HCT116 (cell line): ENCODE measurements around the gene RFX2. TPM values are rescaled to one million over a fixed set of nuclear protein-coding genes. Genes with fewer than 3 reads are reported as not detected.

Experiments used
- ATAC-seq: fragments of 200-7000 bp; cut with Tn5 transposase; 2 replicates; pipeline ENCODE4 v1.9.1; 2020; ENCODE audit warnings: mild to moderate bottlenecking, moderate library complexity
- BruUV-seq: library from RNA; stranded (reverse); fragments of 400-500 nt; replicated peaks from 2 replicates; lab custom pipeline; 2021; lab: Mats Ljungman, UMichigan
- CTCF ChIA-PET: fragments of 300-600 bp; sonication (Branson Sonifier 250); formaldehyde crosslinking; loops from one replicate; lab custom pipeline; 2021; ENCODE audit warnings: antibody characterized with exemption; lab: Charles Lee
- POLR2A ChIA-PET: fragments of 300-600, 350-600 bp; sonication (Branson Sonifier 250); formaldehyde crosslinking; loops from one replicate; lab custom pipeline; 2021; ENCODE audit warnings: antibody characterized with exemption; lab: Charles Lee
- RAD21 ChIA-PET, 2 experiments: fragments of 300-600 bp; sonication (Branson Sonifier 250); formaldehyde crosslinking; loops; one replicate each; lab custom pipeline; 2023; ENCODE audit warnings: low total read pairs in 2 of 2; ENCODE audit not compliant: uncharacterized antibody in 2 of 2, unreplicated experiment in 2 of 2, low non-redundant PET in 1 of 2; lab: Charles Lee
- DNase-seq: peaks from one replicate; pipeline ENCODE4 v3.0.0-alpha.2; 2010; ENCODE audit warnings: low read depth, low spot score
- H2AFZ ChIP-seq: fragments of 200-600 bp; shearing (Covaris generic), sonication (generic); 2 replicates; pipeline ENCODE4 v1.6.1; 2017; ENCODE audit warnings: low read depth, mixed run types, mixed read lengths, antibody characterized with exemption, low read length; ENCODE audit not compliant: poor library complexity, severe bottlenecking
- H3K27ac ChIP-seq: 2 replicates; pipeline ENCODE4 v1.5.1; 2012; ENCODE audit warnings: low read depth, low read length
- H3K27me3 ChIP-seq: fragments of 200-600 bp; sonication (generic); 2 replicates; pipeline ENCODE4 v1.6.1; 2016; ENCODE audit warnings: mixed run types, low read length, mixed read lengths; ENCODE audit not compliant: insufficient read depth
- H3K36me3 ChIP-seq, 2 experiments: fragments of 200-500 bp in 1 of 2; fragments of 200-600 bp in 1 of 2; sonication (Bioruptor generic) in 1 of 2; sonication (generic) in 1 of 2; 2 replicates each; pipeline versions ENCODE4 v1.5.1 to v1.6.1; 2014 to 2016; ENCODE audit warnings: low read length in 2 of 2, inconsistent platforms in 1 of 2, mixed read lengths in 1 of 2, mixed run types in 1 of 2; ENCODE audit not compliant: insufficient read depth in 2 of 2, control insufficient read depth in 1 of 2
- H3K4me1 ChIP-seq, 2 experiments: fragments of 200-600 bp in 1 of 2; sonication (generic) in 1 of 2; 2 replicates each; pipeline versions ENCODE4 v1.5.1 to v1.6.1; 2012 to 2017; ENCODE audit warnings: low read length in 2 of 2, inconsistent platforms in 1 of 2, mild to moderate bottlenecking in 1 of 2, mixed read lengths in 1 of 2, mixed run types in 1 of 2, moderate library complexity in 1 of 2; ENCODE audit not compliant: insufficient read depth in 2 of 2, control insufficient read depth in 1 of 2
- H3K4me2 ChIP-seq: fragments of 200-600 bp; sonication (generic); 2 replicates; pipeline ENCODE4 v1.6.1; 2017; ENCODE audit warnings: mixed run types, low read length, mixed read lengths
- H3K4me3 ChIP-seq, 2 experiments: fragments of 200-600 bp in 1 of 2; sonication (generic) in 1 of 2; replicated peaks in 1 of 2; 2 replicates each; pipeline ENCODE4 v1.5.1; 2011 to 2016; ENCODE audit warnings: low read length in 2 of 2, control low read depth in 1 of 2, low read depth in 1 of 2, mild to moderate bottlenecking in 1 of 2, mixed read lengths in 1 of 2, mixed run types in 1 of 2
- H3K79me2 ChIP-seq: fragments of 200-600 bp; sonication (generic); 2 replicates; pipeline ENCODE4 v1.6.1; 2017; ENCODE audit warnings: mild to moderate bottlenecking, mixed run types, low read length, moderate library complexity, mixed read lengths; ENCODE audit not compliant: insufficient read depth
- H3K9ac ChIP-seq: fragments of 200-600 bp; sonication (generic); 2 replicates; pipeline ENCODE4 v1.6.1; 2016; ENCODE audit warnings: low read length, mixed read lengths
- H3K9me2 ChIP-seq: fragments of 200-600 bp; sonication (generic), shearing (Covaris generic); 2 replicates; pipeline ENCODE4 v1.6.1; 2017; ENCODE audit warnings: mixed run types, mild to moderate bottlenecking, moderate library complexity; ENCODE audit not compliant: insufficient read depth
- H3K9me3 ChIP-seq, 2 experiments: fragments of 200-500 bp in 1 of 2; fragments of 200-600 bp in 1 of 2; sonication (Bioruptor generic) in 1 of 2; sonication (generic) in 1 of 2; 2 replicates each; pipeline ENCODE4 v1.6.1; 2014 to 2017; ENCODE audit warnings: low read length in 2 of 2, mixed read lengths in 2 of 2, inconsistent platforms in 1 of 2, low read depth in 1 of 2, mild to moderate bottlenecking in 1 of 2, mixed run types in 1 of 2, moderate library complexity in 1 of 2; ENCODE audit not compliant: control insufficient read depth in 1 of 2, insufficient read depth in 1 of 2
- H4K20me1 ChIP-seq: fragments of 200-600 bp; sonication (generic), shearing (Covaris generic); 2 replicates; pipeline ENCODE4 v1.6.1; 2017; ENCODE audit warnings: mixed run types, mild to moderate bottlenecking, moderate library complexity; ENCODE audit not compliant: insufficient read depth
- CTCF ChIP-seq, 3 experiments: fragments of 200-600 bp in 1 of 3; sonication (generic) in 1 of 3; IDR thresholded peaks in 2 of 3; conservative IDR thresholded peaks in 1 of 3; 2 replicates each; pipeline ENCODE4 v1.5.1; 2012 to 2017; ENCODE audit warnings: low read depth in 2 of 3, low read length in 2 of 3, antibody characterized with exemption in 1 of 3, borderline replicate concordance in 1 of 3, control low read depth in 1 of 3, mild to moderate bottlenecking in 1 of 3, mixed read lengths in 1 of 3, mixed run types in 1 of 3, moderate library complexity in 1 of 3; ENCODE audit not compliant: insufficient read depth in 1 of 3
- EGR1 ChIP-seq: IDR thresholded peaks from 2 replicates; pipeline ENCODE4 v1.6.1; 2012; ENCODE audit warnings: low read depth
- ELF1 ChIP-seq: IDR thresholded peaks from 2 replicates; pipeline ENCODE4 v1.6.1; 2012; ENCODE audit warnings: low read depth, borderline replicate concordance
- JUND ChIP-seq: IDR thresholded peaks from 2 replicates; pipeline ENCODE4 v1.6.1; 2012
- MAX ChIP-seq: IDR thresholded peaks from 2 replicates; pipeline ENCODE4 v1.6.1; 2012
- POLR2A ChIP-seq: IDR thresholded peaks from 2 replicates; pipeline ENCODE4 v1.7.0; 2011; ENCODE audit warnings: borderline replicate concordance; ENCODE audit not compliant: insufficient read depth, insufficient read length; ENCODE audit errors: extremely low read depth
- RAD21 ChIP-seq: IDR thresholded peaks from 2 replicates; pipeline ENCODE4 v1.6.1; 2012; ENCODE audit warnings: low read depth, mild to moderate bottlenecking
- SIN3A ChIP-seq: IDR thresholded peaks from 2 replicates; pipeline ENCODE4 v1.6.1; 2012; ENCODE audit warnings: low read depth
- SRF ChIP-seq: IDR thresholded peaks from 2 replicates; pipeline ENCODE4 v1.6.1; 2012; ENCODE audit warnings: low read depth
- YY1 ChIP-seq: IDR thresholded peaks from 2 replicates; pipeline ENCODE4 v1.6.1; 2011; ENCODE audit warnings: low read length, low read depth, moderate library complexity, mild to moderate bottlenecking; ENCODE audit not compliant: insufficient replicate concordance; ENCODE audit errors: extremely low read depth
- intact Hi-C: fragments of 100-400 bp; cut with micrococcal nuclease; formaldehyde crosslinking; loops from 2 replicates; pipeline ENCODE4 v1.10.0; 2022
- total RNA-seq: library from RNA; stranded (reverse); gene quantifications from one replicate; pipeline ENCODE4 v1.2.1, GENCODE V29; 2021; ENCODE audit not compliant: unreplicated experiment

RFX2 gene
- total RNA-seq, 1 experiment from 2014 or later, result 13.7 TPM

- RAD21 ChIA-PET, result no interaction called here
- TF ChIP-seq EGR1, result no peak
- TF ChIP-seq ELF1, result no peak
- TF ChIP-seq SIN3A, result no peak
- TF ChIP-seq RAD21, result no peak
- no peak for TF ChIP-seq POLR2A
- TF ChIP-seq, all 23 proteins: peak for 0
- Histone ChIP-seq H3K79me2 (no peaks in the 10 kb centered on the region), H3K4me2 (no peak overlapping the region), H3K27ac (no peak overlapping the region), H3K36me3 (no peaks in the 10 kb centered on the region), H3K9me3 (no peaks in the 10 kb centered on the region), H3K9me2 (no peaks in the 10 kb centered on the region), H4K20me1 (no peaks in the 10 kb centered on the region), H3K27me3 (no peaks in the 10 kb centered on the region), H3K9ac (no peak overlapping the region), H3K4me1 (no peaks in the 10 kb centered on the region), H3K4me3 (no peak overlapping the region), H2AFZ (no peak overlapping the region)
- no peak for DNase-seq
- POLR2A ChIA-PET, result no interaction called here
- BruUV-seq, result no TSS peak
- ATAC-seq, result no peak
- intact Hi-C loops, result no loop called here
- CTCF ChIA-PET, result no interaction called here
These were observed 27.8 kb upstream of the RFX2 start for GRCh38 chr19:6138066-6138465.

GRCh38 chr19:6133231-6133630, 22.9 kb upstream of the RFX2 start:
- Histone ChIP-seq H3K9me2 (no peaks in the 10 kb centered on the region), H3K4me1 (no peaks in the 10 kb centered on the region), H3K27me3 (peaks cover 6% of the 10 kb centered on the region), H3K9me3 (no peaks in the 10 kb centered on the region; a peak in 1 of 4 replicates), H3K27ac (no peak overlapping the region), H3K79me2 (no peaks in the 10 kb centered on the region), H4K20me1 (no peaks in the 10 kb centered on the region), H3K4me2 (no peak overlapping the region), H2AFZ (no peak overlapping the region), H3K4me3 (no peak overlapping the region), H3K9ac (no peak overlapping the region), H3K36me3 (no peaks in the 10 kb centered on the region)
- ChIA-PET RAD21 (no interaction called here), CTCF (no interaction called here), POLR2A (no interaction called here)
- TF ChIP-seq SIN3A, result no peak
- TF ChIP-seq SRF, result no peak
- TF ChIP-seq YY1, result no peak
- no peak for TF ChIP-seq ELF1
- no peak for TF ChIP-seq MAX
- no peak for TF ChIP-seq JUND
- no peak for TF ChIP-seq POLR2A
- TF ChIP-seq CTCF (IDR thresholded peaks at IDR 0.05 in 2 of 3, conservative IDR thresholded peaks at IDR 0.05 in 1 of 3; ENCODE audit: borderline replicate concordance in 1 of 3, insufficient read depth in 1 of 3, low read depth in 2 of 3, low read length in 2 of 3), result no peak
- BruUV-seq, result no TSS peak
- ATAC-seq (no peak), DNase-seq (no peak)
- intact Hi-C loops, result no loop called here
